AG10803 (cell line): ENCODE data around the gene COX4I2.

ENCODE experiments used
- DNase-seq: peaks from one replicate; pipeline ENCODE4 v3.0.0; 2010; ENCODE audit warnings: low read depth
- H3K4me3 ChIP-seq: 2 replicates; pipeline ENCODE4 v1.5.1; 2011; ENCODE audit warnings: mild to moderate bottlenecking, low read length, control low read depth
- CTCF ChIP-seq: conservative IDR thresholded peaks from 2 replicates; pipeline ENCODE4 v1.5.1; 2011; ENCODE audit warnings: mild to moderate bottlenecking, low read length, control low read depth, inconsistent platforms

Gene COX4I2

GRCh38 chr20:31693402-31693801 is 55.7 kb downstream of the COX4I2 start:
- H3K4me3 ChIP-seq, result no peak overlapping the region
- TF ChIP-seq CTCF, result no peak
- DNase-seq, result no peak

GRCh38 chr20:31693987-31694661 is 56.4 kb downstream of the COX4I2 start:
- no peak overlapping the region for H3K4me3 ChIP-seq
- DNase-seq, result no peak
- no peak for TF ChIP-seq CTCF
